Left lung (tissue), 10 donors: ENCODE results near the gene EXOC3L4. TPM values are rescaled to one million over a fixed set of nuclear protein-coding genes. Genes with fewer than 3 reads are reported as not detected.
"Not testable (repeated sequence)": the region's sequence is repeated elsewhere in the genome, so short reads cannot be mapped to it uniquely, and the experiment has no call there.

ENCODE experiments used
- ATAC-seq: fragments of 200-7000 bp; cut with Tn5 transposase; one replicate; pipeline ENCODE4 v1.9.1; 2020; ENCODE audit warnings: moderate library complexity
- DNase-seq, 4 donors: peaks; one replicate each; pipeline ENCODE4 v3.0.0-alpha.2; 2013 to 2020
- H3K27ac ChIP-seq, 2 donors: fragments of 200-600 bp; sonication (generic) in 1 of 2; one replicate each; pipeline versions ENCODE4 v1.5.0 to v1.8.0; 2020 to 2021
- H3K27me3 ChIP-seq, 2 donors: fragments of 200-600 bp; sonication (generic) in 1 of 2; one replicate each; pipeline versions ENCODE4 v1.5.0 to v1.8.0; 2020 to 2021
- H3K36me3 ChIP-seq, 2 donors: fragments of 200-600 bp; sonication (generic) in 1 of 2; one replicate each; pipeline versions ENCODE4 v1.5.0 to v1.8.0; 2020 to 2021
- H3K4me1 ChIP-seq, 2 donors: fragments of 200-600 bp; one replicate each; pipeline ENCODE4 v1.8.0; 2021
- H3K4me3 ChIP-seq, 2 donors: fragments of 200-600 bp; sonication (generic) in 1 of 2; one replicate each; pipeline versions ENCODE4 v1.5.0 to v1.8.0; 2020 to 2021; ENCODE audit warnings: mild to moderate bottlenecking in 1 of 2
- H3K9me3 ChIP-seq, 2 donors: fragments of 200-600 bp; sonication (generic) in 1 of 2; one replicate each; pipeline versions ENCODE4 v1.5.0 to v1.8.0; 2020 to 2021
- CTCF ChIP-seq, 2 donors: fragments of 200-600 bp; sonication (generic) in 1 of 2; IDR thresholded peaks; one replicate each; pipeline versions ENCODE4 v1.5.0 to v1.8.0; 2021; ENCODE audit warnings: antibody characterized with exemption in 2 of 2
- intact Hi-C, 2 donors: fragments of 100-400 bp; cut with DNase I; formaldehyde crosslinking; loops; one replicate each; pipeline versions ENCODE4 v1.11.2 to v1.14.2; 2022
- polyA plus RNA-seq, 6 donors: library from polyadenylated mRNA; unstranded; fragments of 120-200 nt; gene quantifications; one replicate each; pipeline ENCODE4 v1.2.1, GENCODE V29; 2013; ENCODE audit not compliant: insufficient read length in 6 of 6
- total RNA-seq, 2 donors: library from RNA; stranded (reverse); fragmentation: NEBNext Ultra II Directional; extraction: Animal tissue kit (Norgen Biotek cat#: 25700); gene quantifications; one replicate each; pipeline ENCODE4 v1.2.1, GENCODE V29; 2021
- donor health status: DM: no; HTN: yes; CAD: no.
- donor health status: DM: no; HTN: no; CAD: no.

Gene EXOC3L4
- total and polyA plus RNA-seq, 8 donors = 1.9 to 6.2 (median 3.7) TPM

DNA sequence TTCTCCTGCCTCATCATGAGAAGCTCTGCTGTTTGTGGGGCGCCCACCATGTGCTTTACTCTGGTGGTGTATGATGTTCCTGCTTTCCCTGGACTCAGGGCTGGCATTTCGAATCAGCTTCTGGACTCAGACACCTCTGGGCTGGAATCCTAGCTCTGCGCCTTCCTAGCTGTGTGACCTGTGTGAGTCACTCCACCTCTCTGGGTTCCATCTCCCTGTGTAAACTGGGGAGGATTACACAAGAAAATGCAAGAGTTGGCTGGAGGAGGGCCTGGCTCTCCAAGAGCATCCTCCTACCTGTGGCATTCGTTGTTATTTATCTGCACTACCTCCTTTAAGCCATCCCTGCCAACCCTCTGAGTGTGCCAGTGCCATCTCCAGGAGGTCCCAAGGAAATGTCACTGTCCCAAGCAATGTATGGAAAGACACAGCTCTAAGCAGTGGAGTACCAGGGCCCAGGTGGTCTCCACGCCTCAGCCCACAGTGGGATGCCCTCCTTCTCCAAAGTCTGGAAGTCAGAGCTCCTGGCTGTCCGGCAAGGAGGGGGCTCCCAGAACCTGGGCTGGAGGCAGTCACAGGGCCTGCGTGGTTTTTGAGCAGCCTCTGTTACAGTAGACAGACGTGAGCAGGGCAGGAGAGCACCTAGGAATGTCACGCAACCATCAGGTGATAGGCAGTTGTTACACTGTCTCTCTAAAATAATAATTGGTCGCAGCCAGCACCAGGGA, 21.5 kb downstream of the EXOC3L4 start:
- H3K27me3 ChIP-seq = no peaks in the 10 kb centered on the region
- H3K9me3 ChIP-seq = no peaks in the 10 kb centered on the region
- intact Hi-C loops = no loop called here
- no peak for TF ChIP-seq CTCF (IDR thresholded peaks at IDR 0.05)
- no peak overlapping the region for H3K4me3 ChIP-seq
- H3K4me1 ChIP-seq = peaks cover 8 to 87% of the 10 kb centered on the region in 2 donors
- H3K36me3 ChIP-seq = no peaks in the 10 kb centered on the region
- no peak for DNase-seq
- H3K27ac ChIP-seq = peak overlapping the region in 1 of 2 donors; percentile 51
- ATAC-seq = no peak

DNA sequence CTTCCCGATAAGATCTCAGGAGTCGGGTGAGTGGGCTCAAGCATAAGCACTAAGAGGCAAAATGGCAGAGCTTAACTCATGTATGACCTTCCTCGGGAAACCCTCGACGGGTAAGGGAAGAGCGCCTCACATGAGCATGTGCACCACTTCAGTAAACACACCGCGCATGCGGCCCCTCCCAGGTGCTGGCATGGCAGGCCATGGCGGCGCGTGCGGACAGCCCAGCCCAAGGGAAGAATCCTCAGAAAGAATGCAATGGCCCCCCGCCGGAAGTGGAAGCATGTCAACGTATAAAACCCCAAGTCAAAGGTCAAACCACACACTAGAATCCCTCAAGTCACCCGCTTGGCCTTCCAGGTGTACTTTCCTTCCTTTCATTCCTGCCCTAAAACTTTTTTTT, 22.1 kb downstream of the EXOC3L4 start:
- intact Hi-C loops = no loop called here
- TF ChIP-seq CTCF (IDR thresholded peaks at IDR 0.05) = no peak
- ATAC-seq (no peak), DNase-seq (no peak)
- H3K4me1 ChIP-seq = peaks cover 6 to 87% of the 10 kb centered on the region in 2 donors
- H3K4me3 ChIP-seq = no peak overlapping the region
- H3K36me3 ChIP-seq = no peaks in the 10 kb centered on the region
- no peaks in the 10 kb centered on the region for H3K27me3 ChIP-seq
- H3K27ac ChIP-seq = peak overlapping the region in 1 of 2 donors; percentile 51
- H3K9me3 ChIP-seq = no peaks in the 10 kb centered on the region

DNA sequence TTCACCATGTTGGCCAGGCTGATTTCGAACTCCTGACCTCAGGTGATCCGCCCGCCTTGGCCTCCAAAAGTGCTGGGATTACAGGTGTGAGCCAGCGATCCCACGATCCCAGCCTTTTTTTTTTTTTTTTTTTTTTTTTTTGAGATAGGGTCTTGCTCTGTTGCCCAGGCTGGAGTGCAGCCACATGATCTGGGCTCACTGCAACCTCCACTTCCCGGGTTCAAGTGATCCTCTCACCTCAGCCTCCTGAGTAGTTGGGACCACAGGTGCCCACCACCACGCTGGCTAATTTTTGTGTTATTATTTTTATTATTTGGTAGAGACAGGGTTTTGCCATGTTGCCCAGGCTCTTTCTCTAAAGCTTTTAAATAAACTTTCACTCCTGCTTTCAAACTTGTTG, 23.0 kb downstream of the EXOC3L4 start:
- H3K9me3 ChIP-seq, H3K4me3 ChIP-seq, DNase-seq, H3K27me3 ChIP-seq, ATAC-seq, intact Hi-C loops, H3K36me3 ChIP-seq: not testable (repeated sequence)
- H3K27ac ChIP-seq = peak overlapping the region in 1 of 2 donors; percentile 98
- peaks cover 13 to 87% of the 10 kb centered on the region in 2 donors for H3K4me1 ChIP-seq

DNA sequence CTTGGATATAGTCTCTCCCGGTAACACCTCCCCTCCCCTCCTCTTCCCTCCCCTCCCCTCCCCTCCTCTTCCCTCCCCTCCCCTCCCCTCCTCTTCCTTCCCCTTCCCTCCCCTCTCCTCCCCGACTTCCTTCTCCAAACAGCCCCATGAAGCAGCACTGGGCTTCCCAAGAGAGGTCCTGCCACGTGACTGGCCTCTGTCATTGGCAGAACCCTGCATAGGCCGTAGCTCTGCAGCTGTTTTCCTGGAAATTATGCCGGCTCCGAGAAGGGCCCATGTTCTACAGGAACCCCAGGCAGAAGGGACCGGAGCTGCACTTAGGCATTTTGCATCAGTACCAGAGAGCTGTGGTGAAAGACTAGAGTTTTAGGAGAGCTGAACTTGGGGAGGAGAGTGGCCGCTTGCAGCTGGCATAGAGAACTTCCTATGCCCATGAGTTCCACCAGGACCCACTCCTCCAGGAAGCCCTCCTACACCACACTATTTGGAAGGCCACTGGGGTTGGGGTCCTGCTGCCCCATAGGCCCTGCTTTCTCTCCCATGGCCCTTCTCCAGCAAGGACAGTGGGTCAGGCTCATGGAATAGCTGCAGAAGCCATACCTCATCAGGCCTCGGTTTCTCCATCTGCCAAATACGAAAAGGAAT, 23.6 kb downstream of the EXOC3L4 start:
- Histone ChIP-seq H3K36me3 (no peaks in the 10 kb centered on the region), H3K27ac (peak overlapping the region; percentile 75 to 98), H3K4me3 (peak overlapping the region in 1 of 2 donors; percentile 7), H3K4me1 (peaks cover 17 to 91% of the 10 kb centered on the region in 2 donors), H3K9me3 (no peaks in the 10 kb centered on the region), H3K27me3 (peaks cover 0 to 13% of the 10 kb centered on the region in 2 donors)
- no peak for TF ChIP-seq CTCF (IDR thresholded peaks at IDR 0.05)
- intact Hi-C loops = no loop called here
- DNase-seq (peak in 3 of 4 donors; percentile 84 to 89 (median 88)), ATAC-seq (peak; percentile 30)

DNA sequence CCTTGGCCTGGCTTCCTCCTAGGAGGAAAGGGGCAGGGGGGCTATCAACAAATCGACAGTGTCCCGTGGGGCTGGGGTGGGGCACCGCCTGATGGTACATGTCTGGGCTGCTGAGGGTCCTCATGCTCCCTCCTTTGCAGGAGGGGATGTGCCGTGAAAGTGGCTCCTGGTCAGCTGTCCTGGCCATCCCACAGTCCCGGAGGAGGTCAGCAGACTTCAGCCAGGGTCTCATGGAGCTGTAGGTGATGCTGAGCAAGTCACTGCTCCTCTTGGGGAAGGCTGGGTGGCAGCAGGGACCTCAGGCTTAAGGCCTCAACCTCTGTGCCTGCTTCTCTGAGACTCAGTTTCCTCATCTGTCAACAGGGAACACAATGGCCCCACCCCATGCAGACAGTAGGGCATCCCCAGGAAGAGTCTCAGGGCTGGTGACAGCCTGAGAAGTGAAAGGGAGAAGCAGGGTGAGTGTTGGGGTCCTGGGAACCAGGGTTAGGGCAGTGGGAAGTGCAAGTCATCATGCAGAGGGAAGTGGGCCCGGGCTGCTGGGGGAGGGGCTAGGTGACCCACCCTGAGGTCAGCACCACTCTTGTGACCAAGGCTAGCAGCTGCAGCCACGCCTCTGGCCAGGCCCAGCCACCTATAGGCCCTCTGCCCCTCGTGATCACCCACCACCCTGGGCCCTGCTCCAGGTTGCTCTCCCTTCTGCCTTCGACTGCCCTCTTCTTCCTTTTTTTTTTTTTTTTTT, 24.3 kb downstream of the EXOC3L4 start:
- intact Hi-C loops = no loop called here
- DNase-seq (peak in 2 of 4 donors; percentile 94 to 97), ATAC-seq (peak; percentile 45)
- Histone ChIP-seq H3K9me3 (no peaks in the 10 kb centered on the region), H3K27ac (peak overlapping the region; percentile 75 to 98), H3K4me1 (peaks cover 21 to 93% of the 10 kb centered on the region in 2 donors), H3K27me3 (peaks cover 0 to 20% of the 10 kb centered on the region in 2 donors), H3K4me3 (peak overlapping the region in 1 of 2 donors; percentile 7), H3K36me3 (no peaks in the 10 kb centered on the region)
- TF ChIP-seq CTCF (IDR thresholded peaks at IDR 0.05) = no peak

- peak overlapping the region; percentile 35 to 98 for H3K27ac ChIP-seq
- H3K4me1 ChIP-seq = peaks cover 21 to 93% of the 10 kb centered on the region in 2 donors
- H3K4me3 ChIP-seq, H3K36me3 ChIP-seq, intact Hi-C loops, H3K9me3 ChIP-seq, ATAC-seq: not testable (repeated sequence)
- peak in 1 of 4 donors; percentile 41 for DNase-seq
- peaks cover 0 to 26% of the 10 kb centered on the region in 2 donors for H3K27me3 ChIP-seq
These were observed 25.0 kb downstream of the EXOC3L4 start for GRCh38 chr14:103119527-103119926.
